Neuron (in vitro differentiated cells): ENCODE results near the gene FAH.

Experiments
- H2AFZ ChIP-seq: one replicate; pipeline ENCODE4 v1.6.1; 2013; ENCODE audit warnings: low read depth, mild to moderate bottlenecking, inconsistent platforms, low read length, moderate library complexity
- H3K27me3 ChIP-seq: one replicate; pipeline ENCODE4 v1.6.1; 2013; ENCODE audit warnings: low read length; ENCODE audit not compliant: insufficient read depth
- H3K36me3 ChIP-seq: one replicate; pipeline ENCODE4 v1.6.1; 2013; ENCODE audit warnings: low read length; ENCODE audit not compliant: insufficient read depth
- H3K4me1 ChIP-seq: one replicate; pipeline ENCODE4 v1.6.1; 2013; ENCODE audit warnings: low read length; ENCODE audit not compliant: insufficient read depth
- H3K4me3 ChIP-seq: 2 replicates; pipeline ENCODE4 v1.5.1; 2013; ENCODE audit warnings: mild to moderate bottlenecking, low read length, moderate library complexity
- H3K9me3 ChIP-seq: one replicate; pipeline ENCODE4 v1.6.1; 2013; ENCODE audit warnings: low read length

FAH gene

GRCh38 chr15:80169768-80170357 is 17.1 kb downstream of the FAH start:
- Histone ChIP-seq H3K9me3 (peaks cover 2% of the 10 kb centered on the region), H3K36me3 (peaks cover 4% of the 10 kb centered on the region), H3K4me1 (no peaks in the 10 kb centered on the region), H3K27me3 (no peaks in the 10 kb centered on the region), H2AFZ (no peak overlapping the region), H3K4me3 (no peak overlapping the region)

- Histone ChIP-seq H3K9me3 (peaks cover 2% of the 10 kb centered on the region), H3K4me1 (no peaks in the 10 kb centered on the region), H2AFZ (no peak overlapping the region), H3K36me3 (peaks cover 4% of the 10 kb centered on the region), H3K4me3 (no peak overlapping the region), H3K27me3 (no peaks in the 10 kb centered on the region)
Measured at GRCh38 chr15:80170596-80170995, 17.8 kb downstream of the FAH start.

GRCh38 chr15:80171787-80172186 is 19.0 kb downstream of the FAH start:
- Histone ChIP-seq H2AFZ (no peak overlapping the region), H3K9me3 (peaks cover 2% of the 10 kb centered on the region), H3K27me3 (no peaks in the 10 kb centered on the region), H3K36me3 (peaks cover 4% of the 10 kb centered on the region), H3K4me3 (no peak overlapping the region), H3K4me1 (no peaks in the 10 kb centered on the region)

GRCh38 chr15:80172401-80172800 is 19.6 kb downstream of the FAH start:
- peaks cover 4% of the 10 kb centered on the region for H3K36me3 ChIP-seq
- H3K9me3 ChIP-seq = peaks cover 2% of the 10 kb centered on the region
- H2AFZ ChIP-seq = no peak overlapping the region
- H3K4me1 ChIP-seq = no peaks in the 10 kb centered on the region
- H3K27me3 ChIP-seq = no peaks in the 10 kb centered on the region
- H3K4me3 ChIP-seq = no peak overlapping the region

GRCh38 chr15:80173022-80173759 is 20.4 kb downstream of the FAH start:
- Histone ChIP-seq H3K4me1 (no peaks in the 10 kb centered on the region), H3K36me3 (peaks cover 4% of the 10 kb centered on the region), H3K4me3 (no peak overlapping the region)

GRCh38 chr15:80174017-80174746 is 21.4 kb downstream of the FAH start:
- no peak overlapping the region for H3K4me3 ChIP-seq
- H3K9me3 ChIP-seq = no peaks in the 10 kb centered on the region
- H3K4me1 ChIP-seq = no peaks in the 10 kb centered on the region
- no peaks in the 10 kb centered on the region for H3K36me3 ChIP-seq
- no peaks in the 10 kb centered on the region for H3K27me3 ChIP-seq
- no peak overlapping the region for H2AFZ ChIP-seq

More at GRCh38 chr15:80173022-80173759, 20.4 kb downstream of the FAH start:
- Histone ChIP-seq H3K9me3 (peaks cover 2% of the 10 kb centered on the region), H2AFZ (no peak overlapping the region), H3K27me3 (no peaks in the 10 kb centered on the region)

- Histone ChIP-seq H3K27me3 (no peaks in the 10 kb centered on the region), H3K36me3 (no peaks in the 10 kb centered on the region), H3K4me3 (no peak overlapping the region), H2AFZ (no peak overlapping the region), H3K9me3 (no peaks in the 10 kb centered on the region), H3K4me1 (no peaks in the 10 kb centered on the region)
Measured at GRCh38 chr15:80175436-80175835, 22.6 kb downstream of the FAH start.

GRCh38 chr15:80176443-80176842 is 23.6 kb downstream of the FAH start:
- Histone ChIP-seq H3K9me3 (no peaks in the 10 kb centered on the region), H2AFZ (no peak overlapping the region), H3K36me3 (no peaks in the 10 kb centered on the region), H3K27me3 (no peaks in the 10 kb centered on the region), H3K4me1 (no peaks in the 10 kb centered on the region), H3K4me3 (no peak overlapping the region)

GRCh38 chr15:80177156-80177555 is 24.4 kb downstream of the FAH start:
- no peaks in the 10 kb centered on the region for H3K27me3 ChIP-seq
- no peaks in the 10 kb centered on the region for H3K9me3 ChIP-seq
- H3K36me3 ChIP-seq = no peaks in the 10 kb centered on the region
- H3K4me3 ChIP-seq = no peak overlapping the region
- no peak overlapping the region for H2AFZ ChIP-seq
- H3K4me1 ChIP-seq = no peaks in the 10 kb centered on the region

GRCh38 chr15:80179025-80179759 is 26.4 kb downstream of the FAH start:
- H3K27me3 ChIP-seq = no peaks in the 10 kb centered on the region
- H3K4me3 ChIP-seq = no peak overlapping the region
- no peaks in the 10 kb centered on the region for H3K36me3 ChIP-seq
- no peaks in the 10 kb centered on the region for H3K9me3 ChIP-seq
- no peak overlapping the region for H2AFZ ChIP-seq
- H3K4me1 ChIP-seq = peaks cover under 1% of the 10 kb centered on the region

GRCh38 chr15:80179935-80180334 is 27.1 kb downstream of the FAH start:
- Histone ChIP-seq H3K9me3 (no peaks in the 10 kb centered on the region), H3K4me3 (no peak overlapping the region), H3K27me3 (no peaks in the 10 kb centered on the region), H2AFZ (no peak overlapping the region), H3K36me3 (no peaks in the 10 kb centered on the region), H3K4me1 (peaks cover 7% of the 10 kb centered on the region)

GRCh38 chr15:80180468-80180867 is 27.7 kb downstream of the FAH start:
- Histone ChIP-seq H3K4me1 (peaks cover 9% of the 10 kb centered on the region), H2AFZ (no peak overlapping the region), H3K4me3 (no peak overlapping the region), H3K36me3 (no peaks in the 10 kb centered on the region), H3K9me3 (no peaks in the 10 kb centered on the region), H3K27me3 (no peaks in the 10 kb centered on the region)

- Histone ChIP-seq H2AFZ (no peak overlapping the region), H3K27me3 (no peaks in the 10 kb centered on the region)
Measured at GRCh38 chr15:80180986-80181385, 28.2 kb downstream of the FAH start.

More at GRCh38 chr15:80180986-80181385, 28.2 kb downstream of the FAH start:
- Histone ChIP-seq H3K9me3 (no peaks in the 10 kb centered on the region), H3K36me3 (no peaks in the 10 kb centered on the region), H3K4me3 (no peak overlapping the region), H3K4me1 (peaks cover 9% of the 10 kb centered on the region)
